Skeletal muscle satellite cell (primary cell): ENCODE results near the gene ATAD1.

Source experiments
- H3K27me3 ChIP-seq: 2 replicates; pipeline ENCODE4 v1.7.0; 2013; ENCODE audit warnings: low read length; ENCODE audit not compliant: control insufficient read depth, insufficient read depth
- H3K36me3 ChIP-seq: 2 replicates; pipeline ENCODE4 v1.7.0; 2013; ENCODE audit warnings: mild to moderate bottlenecking, control low read depth, low read length; ENCODE audit not compliant: insufficient read depth
- H3K4me1 ChIP-seq: 2 replicates; pipeline ENCODE4 v1.7.0; 2013; ENCODE audit warnings: low read length; ENCODE audit not compliant: control insufficient read depth, insufficient read depth
- H3K4me2 ChIP-seq: 2 replicates; pipeline ENCODE4 v1.7.0; 2013; ENCODE audit warnings: mild to moderate bottlenecking, low read length
- H3K4me3 ChIP-seq: 2 replicates; pipeline ENCODE4 v1.7.0; 2013; ENCODE audit warnings: low read length
- H3K9ac ChIP-seq: 2 replicates; pipeline ENCODE4 v1.7.0; 2013; ENCODE audit warnings: mild to moderate bottlenecking, low read depth, low read length, moderate library complexity
- H3K9me3 ChIP-seq: replicated peaks from 2 replicates; pipeline ENCODE4 v1.7.0; 2013; ENCODE audit warnings: mild to moderate bottlenecking, control low read depth, low read length

ATAD1 gene

DNA sequence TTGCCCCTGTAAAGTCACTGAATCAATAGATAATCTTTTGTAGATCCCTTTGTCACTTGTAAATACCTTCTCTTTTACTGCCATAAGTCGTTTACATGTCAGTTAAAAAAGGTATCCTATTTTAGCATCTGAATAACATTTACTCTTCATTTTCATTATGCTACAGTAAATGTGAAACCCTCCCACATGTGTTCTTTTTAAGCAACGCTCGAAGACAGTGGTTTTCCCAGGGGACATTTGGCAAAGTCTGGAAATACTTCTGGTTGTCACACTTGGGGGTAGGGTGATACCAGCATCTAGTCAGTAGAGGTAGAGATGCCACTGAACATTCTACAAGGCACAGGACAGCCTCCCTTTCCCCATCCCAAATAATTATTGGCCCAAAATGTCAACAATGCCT, 23.7 kb downstream of the ATAD1 start:
- Histone ChIP-seq H3K4me1 (no peaks in the 10 kb centered on the region), H3K36me3 (peaks cover 21% of the 10 kb centered on the region), H3K27me3 (no peaks in the 10 kb centered on the region), H3K4me3 (no peak overlapping the region), H3K9ac (no peak overlapping the region), H3K4me2 (no peak overlapping the region), H3K9me3 (no peaks in the 10 kb centered on the region)

DNA sequence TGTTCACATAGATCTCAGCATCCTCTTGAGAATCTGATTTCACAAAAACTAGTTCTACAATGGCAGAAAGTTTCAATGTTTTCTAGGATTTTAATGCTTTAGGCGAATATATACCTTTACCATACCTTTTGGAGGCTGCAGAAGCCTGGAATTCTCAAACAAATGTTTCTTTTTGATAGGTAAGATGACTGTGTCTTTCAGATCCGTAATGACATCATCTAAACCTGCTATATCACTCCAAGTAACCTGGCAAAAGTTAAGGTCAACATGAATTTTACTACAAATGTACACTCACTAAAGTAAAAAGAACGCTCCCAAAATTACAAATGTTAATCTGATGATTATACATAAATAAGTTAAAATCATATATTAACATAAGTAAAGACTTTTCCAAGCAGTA, 27.8 kb downstream of the ATAD1 start:
- no peak overlapping the region for H3K9ac ChIP-seq
- no peak overlapping the region for H3K4me2 ChIP-seq
- no peaks in the 10 kb centered on the region for H3K27me3 ChIP-seq
- peaks cover 30% of the 10 kb centered on the region for H3K36me3 ChIP-seq
- H3K4me3 ChIP-seq, result no peak overlapping the region
- H3K9me3 ChIP-seq, result no peaks in the 10 kb centered on the region
- no peaks in the 10 kb centered on the region for H3K4me1 ChIP-seq

DNA sequence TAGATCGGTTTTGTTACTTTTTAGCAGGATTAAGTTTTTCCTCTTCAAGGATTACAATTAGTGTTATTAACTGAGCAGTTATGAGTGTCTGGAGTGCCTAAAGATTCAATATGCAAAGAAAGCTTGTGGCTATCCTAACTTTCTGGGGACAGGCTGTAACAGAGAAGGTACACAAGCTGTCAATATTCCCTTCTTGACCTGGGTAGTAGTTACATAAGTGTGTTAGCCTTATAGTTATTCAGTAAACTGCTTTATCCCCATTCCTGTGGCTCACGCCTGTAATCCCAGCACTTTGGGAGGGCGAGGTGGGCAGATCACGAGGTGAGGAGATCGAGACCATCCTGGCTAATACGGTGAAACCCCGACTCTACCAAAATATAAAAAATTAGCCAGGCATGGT, 31.6 kb downstream of the ATAD1 start:
- Histone ChIP-seq H3K36me3 (peaks cover 43% of the 10 kb centered on the region), H3K4me1 (no peaks in the 10 kb centered on the region), H3K9ac (no peak overlapping the region), H3K4me3 (no peak overlapping the region), H3K9me3 (no peaks in the 10 kb centered on the region), H3K4me2 (no peak overlapping the region), H3K27me3 (no peaks in the 10 kb centered on the region)

DNA sequence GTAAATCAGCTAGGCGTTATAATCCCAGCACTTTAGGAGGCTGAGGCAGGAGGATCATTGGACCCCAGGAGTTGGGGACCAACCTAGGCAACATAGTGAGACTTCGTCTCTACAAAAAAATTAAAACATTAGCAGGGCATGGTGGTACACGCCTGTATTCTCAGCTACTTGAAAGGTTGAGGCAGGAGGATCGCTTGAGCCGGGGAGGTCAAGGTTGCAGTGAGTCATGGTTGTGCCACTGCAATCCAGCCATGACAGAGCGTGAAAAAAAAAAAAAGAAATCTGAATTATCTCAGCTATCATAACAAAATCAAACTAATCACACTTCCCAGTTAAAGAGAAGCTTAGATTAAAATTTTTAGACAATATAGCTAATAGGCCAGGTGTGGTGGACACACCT, 35.3 kb downstream of the ATAD1 start:
- Histone ChIP-seq H3K4me2 (no peak overlapping the region), H3K4me3 (no peak overlapping the region), H3K9ac (no peak overlapping the region), H3K4me1 (no peaks in the 10 kb centered on the region), H3K9me3 (no peaks in the 10 kb centered on the region), H3K27me3 (no peaks in the 10 kb centered on the region), H3K36me3 (peaks cover 38% of the 10 kb centered on the region)

DNA sequence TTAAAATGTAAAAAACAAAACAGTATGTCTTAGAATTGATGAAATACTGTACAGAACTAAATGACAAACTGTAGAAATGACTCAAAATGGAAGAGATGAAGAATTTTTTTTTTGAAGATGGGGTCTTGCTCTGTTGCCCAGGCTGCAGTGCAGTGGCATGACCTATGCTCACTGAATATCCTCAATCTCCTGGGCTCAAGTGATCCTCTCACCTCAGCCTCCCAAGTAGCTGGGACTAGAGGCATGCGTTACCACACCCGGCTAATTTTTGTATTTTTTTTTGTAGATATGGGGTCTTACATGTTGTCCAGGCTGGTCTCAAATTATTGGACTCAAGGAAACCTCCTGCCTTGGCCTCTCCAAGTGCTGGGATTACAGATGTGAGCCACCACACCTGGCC, 36.5 kb downstream of the ATAD1 start:
- H3K4me1 ChIP-seq, result peaks cover under 1% of the 10 kb centered on the region
- no peak overlapping the region for H3K9ac ChIP-seq
- H3K9me3 ChIP-seq, result no peaks in the 10 kb centered on the region
- no peak overlapping the region for H3K4me3 ChIP-seq
- H3K4me2 ChIP-seq, result no peak overlapping the region
- H3K27me3 ChIP-seq, result no peaks in the 10 kb centered on the region
- peaks cover 33% of the 10 kb centered on the region for H3K36me3 ChIP-seq

DNA sequence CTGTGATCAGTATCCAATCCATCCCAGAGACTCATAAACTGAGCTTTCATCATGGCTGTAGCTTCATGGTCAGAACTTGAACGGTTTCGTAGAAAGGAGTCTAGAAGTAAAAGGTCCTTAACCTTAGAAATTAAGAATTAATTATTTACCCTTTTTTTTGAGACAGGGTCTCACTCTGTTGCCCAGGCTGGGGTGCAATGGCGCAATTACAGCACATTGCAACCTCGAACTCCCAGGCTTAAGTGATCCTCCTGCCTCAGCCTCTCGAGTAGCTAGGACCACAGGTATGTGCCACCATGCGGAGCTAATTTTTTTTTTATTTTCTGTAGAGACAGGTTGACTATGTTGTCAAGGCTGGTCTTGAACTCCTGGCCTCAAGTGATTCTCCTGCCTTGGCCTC, 41.7 kb downstream of the ATAD1 start:
- H3K4me1 ChIP-seq, result peaks cover 12% of the 10 kb centered on the region
- H3K4me2 ChIP-seq, result peak overlapping the region; percentile 67
- no peaks in the 10 kb centered on the region for H3K27me3 ChIP-seq
- no peaks in the 10 kb centered on the region for H3K9me3 ChIP-seq
- peaks cover 7% of the 10 kb centered on the region for H3K36me3 ChIP-seq
- no peak overlapping the region for H3K4me3 ChIP-seq
- H3K9ac ChIP-seq, result peak overlapping the region; percentile 11

DNA sequence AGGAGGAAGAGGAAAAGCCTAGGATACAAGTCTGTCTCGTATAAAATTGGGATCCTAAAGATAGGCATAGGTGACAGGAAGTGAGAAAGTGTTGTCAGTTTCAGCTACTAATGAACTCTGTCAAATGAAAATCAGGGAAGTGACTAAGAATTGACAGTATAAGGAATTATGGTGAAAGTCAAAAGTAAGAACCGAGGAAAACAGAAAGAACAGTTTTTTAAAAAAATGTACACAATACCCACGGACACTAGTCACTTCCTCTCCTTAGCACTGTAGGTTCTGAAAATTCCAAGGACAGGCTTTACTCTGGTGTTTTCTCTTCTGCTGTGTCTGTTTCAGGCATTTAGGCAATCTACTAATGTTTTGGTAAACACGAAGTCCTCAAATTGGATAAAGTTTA, 42.3 kb downstream of the ATAD1 start:
- Histone ChIP-seq H3K4me1 (peaks cover 12% of the 10 kb centered on the region), H3K9me3 (no peaks in the 10 kb centered on the region), H3K27me3 (no peaks in the 10 kb centered on the region), H3K36me3 (peaks cover 6% of the 10 kb centered on the region), H3K4me3 (no peak overlapping the region), H3K4me2 (peak overlapping the region; percentile 67), H3K9ac (peak overlapping the region; percentile 11)

DNA sequence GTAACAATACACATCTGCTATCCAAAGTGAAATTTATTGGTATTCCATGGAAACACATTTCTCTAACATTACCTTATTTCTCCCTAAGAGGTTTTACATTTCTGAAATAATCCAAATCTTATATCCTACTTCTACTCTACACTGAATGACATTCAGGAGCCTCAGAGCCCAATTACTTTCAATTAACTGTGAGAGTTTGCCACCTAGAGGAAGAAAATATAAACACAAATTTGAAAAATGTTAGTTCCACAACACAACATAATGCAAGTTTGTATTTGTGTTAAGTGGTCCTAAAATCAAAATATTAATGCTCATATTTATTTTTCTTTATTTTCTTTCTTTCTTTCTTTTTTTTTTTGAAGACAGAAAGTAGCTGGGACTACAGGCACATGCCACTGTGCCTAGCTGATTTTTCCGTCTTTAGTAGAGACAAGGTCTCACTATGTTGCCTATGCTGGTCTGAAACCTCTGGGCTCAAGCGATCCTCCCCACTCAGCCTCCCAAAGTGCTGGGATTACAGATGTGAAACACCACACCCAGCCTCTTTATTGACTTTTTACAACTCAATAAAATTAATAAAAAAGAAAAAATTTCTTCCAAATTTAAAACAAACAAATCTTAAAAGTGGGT, 46.0 kb downstream of the ATAD1 start:
- H3K4me1 ChIP-seq, result peaks cover 17% of the 10 kb centered on the region
- no peak overlapping the region for H3K4me3 ChIP-seq
- no peak overlapping the region for H3K9ac ChIP-seq
- no peaks in the 10 kb centered on the region for H3K9me3 ChIP-seq
- H3K36me3 ChIP-seq, result peaks cover 19% of the 10 kb centered on the region
- no peak overlapping the region for H3K4me2 ChIP-seq
- H3K27me3 ChIP-seq, result no peaks in the 10 kb centered on the region

DNA sequence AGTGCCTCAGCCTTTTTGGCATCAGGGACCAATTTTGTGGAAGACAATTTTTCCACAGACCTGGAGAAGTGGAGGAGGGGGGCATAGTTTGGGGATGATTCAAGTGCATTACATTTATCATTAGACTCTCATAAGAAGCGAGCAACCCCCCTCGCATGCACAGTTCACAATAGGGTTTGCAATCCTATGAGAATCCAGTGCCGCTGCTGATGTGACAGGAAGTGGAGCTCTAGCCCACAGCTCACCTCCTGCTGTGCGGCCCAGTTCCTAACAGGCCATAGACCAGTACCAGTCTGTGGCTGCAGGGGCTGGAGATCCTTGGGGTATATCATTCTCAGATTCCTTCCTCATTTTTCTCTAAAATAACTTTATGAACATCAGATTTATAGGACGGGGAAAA, 50.8 kb downstream of the ATAD1 start:
- no peak overlapping the region for H3K4me2 ChIP-seq
- no peaks in the 10 kb centered on the region for H3K27me3 ChIP-seq
- H3K4me1 ChIP-seq, result peaks cover 7% of the 10 kb centered on the region
- H3K9me3 ChIP-seq, result no peaks in the 10 kb centered on the region
- no peak overlapping the region for H3K9ac ChIP-seq
- H3K4me3 ChIP-seq, result no peak overlapping the region
- H3K36me3 ChIP-seq, result peaks cover 30% of the 10 kb centered on the region

DNA sequence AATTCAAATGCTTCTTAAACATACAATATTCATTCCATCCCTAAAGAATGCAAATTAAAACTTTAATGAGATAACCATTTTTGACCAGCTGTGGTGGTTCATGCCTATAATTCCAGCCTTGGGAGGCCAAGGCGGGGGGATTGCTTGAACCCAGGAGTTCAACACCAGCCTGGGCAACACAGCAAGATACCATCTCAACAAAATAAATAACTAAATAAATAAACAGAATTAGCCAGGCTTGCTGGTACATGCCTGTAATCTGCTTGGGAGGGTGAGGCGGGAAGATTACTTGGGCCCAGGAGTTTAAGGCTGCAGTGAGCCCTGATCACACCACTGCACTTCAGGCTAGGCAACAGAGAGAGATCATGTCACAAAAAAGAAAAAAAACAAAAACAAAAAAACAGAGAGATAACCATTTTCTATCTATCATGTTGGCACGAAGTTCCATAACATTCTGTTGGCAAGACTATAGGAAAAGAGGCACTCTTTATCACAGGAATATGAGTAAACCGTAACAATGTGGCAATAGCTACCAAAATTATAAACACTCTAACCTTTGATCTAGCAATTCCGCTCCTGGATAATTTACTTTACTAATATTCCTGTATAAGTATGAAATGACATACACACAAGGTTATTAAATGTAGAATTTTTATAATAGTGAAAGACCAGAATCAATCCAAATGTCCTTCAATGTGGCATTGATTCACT, 52.2 kb downstream of the ATAD1 start:
- H3K27me3 ChIP-seq, result no peaks in the 10 kb centered on the region
- H3K4me1 ChIP-seq, result peaks cover 13% of the 10 kb centered on the region
- no peak overlapping the region for H3K9ac ChIP-seq
- H3K4me3 ChIP-seq, result no peak overlapping the region
- H3K36me3 ChIP-seq, result peaks cover 29% of the 10 kb centered on the region
- H3K4me2 ChIP-seq, result no peak overlapping the region
- H3K9me3 ChIP-seq, result no peaks in the 10 kb centered on the region

DNA sequence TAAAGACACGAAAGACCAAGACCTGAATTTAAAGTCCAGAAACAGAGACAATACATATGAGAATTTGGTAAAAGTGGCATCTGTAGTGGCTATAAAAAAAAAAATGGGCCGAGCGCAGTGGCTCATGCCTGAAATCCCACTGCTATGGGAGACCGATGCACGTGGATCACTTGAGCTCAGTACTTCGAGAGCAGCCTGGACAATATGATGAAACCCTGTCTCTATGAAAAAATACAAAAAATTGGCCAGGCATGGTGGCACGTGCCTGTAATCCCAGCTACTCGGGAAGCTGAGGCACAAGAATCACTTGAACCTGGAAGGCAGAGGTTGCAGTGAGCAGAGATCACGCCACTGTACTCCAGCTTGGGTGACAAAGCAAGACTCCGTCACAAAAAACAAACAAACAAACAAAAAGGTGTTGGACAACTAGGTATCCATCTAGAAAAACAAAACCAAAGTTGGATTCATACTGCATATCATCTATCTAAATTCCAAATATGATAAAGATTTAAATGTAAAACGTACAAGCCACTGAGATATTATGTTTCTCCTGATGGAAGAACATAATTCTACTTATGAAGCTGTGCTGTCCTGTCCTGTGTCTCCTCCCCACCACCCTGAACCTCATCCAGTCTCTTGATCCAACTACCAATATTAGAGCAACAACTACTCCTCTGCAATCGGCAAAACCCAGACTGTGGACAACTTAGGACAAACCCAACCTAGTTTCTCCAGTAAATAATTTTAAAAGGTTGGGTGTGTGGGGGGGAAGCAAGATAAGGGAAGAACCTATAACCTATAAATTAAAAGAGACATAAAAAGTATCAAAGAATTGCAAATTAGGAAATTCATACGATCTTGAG, 53.7 kb downstream of the ATAD1 start:
- Histone ChIP-seq H3K4me3 (no peak overlapping the region), H3K9ac (no peak overlapping the region), H3K27me3 (no peaks in the 10 kb centered on the region), H3K4me2 (no peak overlapping the region), H3K4me1 (peaks cover 9% of the 10 kb centered on the region), H3K9me3 (no peaks in the 10 kb centered on the region), H3K36me3 (peaks cover 30% of the 10 kb centered on the region)
